Femur (tissue), 1 donor: ENCODE measurements around the gene SMOC1.
"Not testable (repeated sequence)": the region's sequence is repeated elsewhere in the genome, so short reads cannot be mapped to it uniquely, and the experiment has no call there.

Source experiments
- DNase-seq: peaks from one replicate; pipeline ENCODE4 v3.0.0-alpha.2; 2017

The SMOC1 gene

DNA sequence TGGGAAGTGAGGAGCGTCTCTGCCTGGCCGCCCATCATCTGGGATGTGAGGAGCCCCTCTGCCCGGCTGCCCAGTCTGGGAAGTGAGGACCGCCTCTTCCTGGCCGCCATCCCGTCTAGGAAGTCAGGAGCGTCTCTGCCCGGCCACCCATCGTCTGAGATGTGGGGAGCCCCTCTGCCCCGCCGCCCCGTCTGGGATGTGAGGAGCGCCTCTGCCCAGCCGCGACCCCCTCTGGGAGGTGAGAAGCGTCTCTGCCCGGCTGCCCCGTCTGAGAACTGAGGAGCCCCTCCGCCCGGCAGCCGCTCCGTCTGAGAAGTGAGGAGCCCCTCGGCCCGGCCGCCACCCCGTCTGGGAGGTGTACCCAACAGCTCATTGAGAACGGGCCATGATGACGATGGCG, 23.8 kb downstream of the SMOC1 start:
- DNase-seq = not testable (repeated sequence)

DNA sequence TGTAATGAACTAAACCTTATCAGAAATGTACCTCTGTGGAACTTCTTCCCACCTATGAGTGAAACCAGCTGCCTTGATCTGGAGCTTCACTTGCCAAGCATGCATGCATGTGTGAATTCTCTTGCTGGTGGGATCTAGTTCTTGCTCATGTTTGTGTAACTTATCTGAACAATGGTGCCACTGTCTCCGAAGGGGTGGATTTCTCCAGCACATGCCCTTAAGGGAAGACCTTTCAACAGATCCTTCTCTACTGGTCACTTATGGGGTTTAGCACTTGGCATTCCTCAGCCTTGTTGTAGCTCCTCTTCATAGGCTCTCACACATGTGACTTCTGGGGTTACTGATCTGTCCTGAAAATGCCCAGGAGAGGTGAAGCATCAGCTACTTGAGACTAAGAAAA, 25.0 kb downstream of the SMOC1 start:
- DNase-seq = no peak

DNA sequence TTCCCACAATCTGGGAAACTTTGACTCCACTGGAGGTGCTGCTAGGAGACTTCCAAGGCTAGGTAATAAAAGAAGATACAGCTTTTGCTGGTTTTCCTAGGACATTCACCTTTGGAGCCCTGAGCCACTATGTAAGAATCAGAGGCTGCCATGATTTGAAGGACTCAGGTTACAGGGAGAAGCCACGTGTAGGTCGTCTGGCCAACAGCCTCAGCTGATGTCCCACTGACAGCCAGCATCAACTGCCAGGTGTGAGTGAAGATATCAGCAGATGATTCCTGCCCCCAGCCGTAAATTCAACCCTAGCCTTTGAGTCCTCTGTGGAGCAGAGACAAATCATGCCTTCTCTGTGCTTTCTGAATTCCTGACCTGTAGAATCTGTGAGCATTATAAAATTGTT, 27.0 kb downstream of the SMOC1 start:
- DNase-seq = no peak

DNA sequence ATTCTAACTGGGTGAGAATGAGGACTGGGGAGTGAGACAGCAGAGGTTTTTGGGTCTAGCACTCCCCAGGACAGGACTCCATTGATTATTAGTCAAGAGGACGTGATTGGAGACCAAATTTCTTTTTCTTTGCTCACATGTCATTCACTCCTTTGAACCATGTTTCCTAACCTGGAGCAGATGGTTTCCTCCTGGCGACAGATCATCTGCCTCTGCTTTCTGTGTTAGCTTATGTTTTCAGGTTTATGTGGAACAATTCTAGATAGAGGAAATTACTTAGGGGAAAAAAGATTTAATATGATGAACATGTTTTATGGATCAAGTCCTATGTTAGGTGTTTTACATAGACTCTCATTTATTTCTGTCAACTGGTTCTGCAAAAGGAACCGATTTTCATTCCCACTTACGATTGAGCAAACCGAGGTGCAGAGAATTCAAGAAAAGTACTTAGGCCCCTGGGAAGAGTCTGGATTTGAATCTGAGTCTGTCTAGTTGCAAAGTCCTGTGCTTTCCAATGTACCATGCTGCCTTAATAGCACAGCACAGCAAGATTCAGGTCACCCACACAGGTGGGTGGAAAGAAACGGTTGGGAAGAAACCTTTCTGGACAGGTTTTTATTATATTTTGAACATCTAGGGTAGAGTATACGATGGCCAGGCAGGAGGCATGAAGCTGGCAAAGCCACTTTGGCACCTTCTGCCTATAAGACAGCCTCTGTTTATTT, 30.8 kb downstream of the SMOC1 start:
- DNase-seq = no peak

DNA sequence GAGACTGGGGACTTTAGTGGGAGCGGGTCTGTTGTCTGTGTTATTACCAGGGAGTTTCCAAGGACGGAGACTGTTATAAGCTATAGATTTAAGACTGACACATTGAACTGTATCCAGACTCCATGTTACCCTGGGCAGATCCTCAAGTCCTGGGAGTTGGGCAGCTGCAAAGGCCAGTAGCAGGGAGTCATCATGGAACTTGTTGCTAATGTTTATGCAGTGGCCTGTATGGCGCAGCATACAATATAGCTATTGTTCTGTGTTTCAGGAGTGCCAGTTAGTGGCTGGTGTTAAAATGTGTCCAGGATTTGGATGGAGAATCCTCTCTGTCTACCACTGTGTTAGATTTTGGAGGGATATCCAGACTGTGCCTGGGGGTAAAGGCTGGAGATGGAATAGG, 31.7 kb downstream of the SMOC1 start:
- DNase-seq = no peak

DNA sequence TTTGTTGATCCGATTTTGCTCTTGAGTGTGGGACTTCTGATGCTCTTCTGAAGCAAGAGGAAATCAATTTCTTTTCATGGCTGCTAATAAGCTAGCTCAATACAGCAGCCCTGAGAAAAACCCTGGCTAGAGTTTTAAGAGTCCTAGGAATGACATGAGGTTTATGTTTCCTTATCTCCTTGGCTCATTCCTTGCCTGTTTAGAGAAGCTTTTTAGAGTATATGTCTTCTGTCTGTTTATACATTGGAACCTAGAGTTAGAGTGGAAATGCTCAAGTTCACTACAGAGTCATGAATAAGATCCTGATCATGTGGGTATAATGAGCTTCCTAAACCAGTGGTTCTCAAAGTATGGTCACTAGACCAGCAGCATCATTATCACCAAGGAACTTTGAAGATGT, 34.5 kb downstream of the SMOC1 start:
- DNase-seq = no peak

DNA sequence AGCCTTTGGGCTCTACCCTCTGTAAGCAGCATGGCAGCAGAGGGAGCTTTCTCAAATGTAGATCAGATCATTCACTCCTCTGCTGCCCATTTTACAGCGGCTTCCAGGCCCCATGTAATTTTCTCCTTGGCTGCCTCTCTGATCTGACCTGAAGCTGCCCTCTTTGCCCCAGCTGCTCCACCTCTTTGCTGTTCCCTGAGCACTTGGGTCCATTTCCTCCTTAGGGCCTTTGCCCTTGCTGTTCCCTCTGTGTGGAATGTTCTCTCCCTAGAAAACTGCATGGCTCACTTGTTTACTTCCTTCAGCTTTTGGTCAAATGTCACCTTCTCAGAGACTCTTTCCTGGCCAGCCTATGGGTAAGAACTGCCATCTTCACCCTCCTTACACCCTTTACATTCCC, 37.2 kb downstream of the SMOC1 start:
- no peak for DNase-seq

DNA sequence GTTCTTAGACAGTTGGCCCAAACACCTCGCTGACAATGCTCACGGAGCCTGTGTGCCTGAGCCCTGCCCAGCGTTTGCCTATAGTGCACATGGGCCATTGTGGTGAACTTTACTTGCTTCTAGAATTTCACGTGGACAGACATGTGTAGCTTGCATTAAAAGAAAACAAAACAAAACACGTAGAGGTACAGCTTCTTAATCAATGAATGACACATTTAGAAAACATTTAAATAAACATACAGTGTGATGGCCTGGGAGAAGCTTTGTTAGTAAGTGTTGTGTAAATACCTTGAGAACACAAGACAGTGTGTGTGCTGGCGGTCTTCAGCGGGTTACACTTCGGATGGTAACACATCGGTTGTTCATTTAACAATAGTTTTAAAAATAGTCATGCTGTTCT, 38.1 kb downstream of the SMOC1 start:
- no peak for DNase-seq

DNA sequence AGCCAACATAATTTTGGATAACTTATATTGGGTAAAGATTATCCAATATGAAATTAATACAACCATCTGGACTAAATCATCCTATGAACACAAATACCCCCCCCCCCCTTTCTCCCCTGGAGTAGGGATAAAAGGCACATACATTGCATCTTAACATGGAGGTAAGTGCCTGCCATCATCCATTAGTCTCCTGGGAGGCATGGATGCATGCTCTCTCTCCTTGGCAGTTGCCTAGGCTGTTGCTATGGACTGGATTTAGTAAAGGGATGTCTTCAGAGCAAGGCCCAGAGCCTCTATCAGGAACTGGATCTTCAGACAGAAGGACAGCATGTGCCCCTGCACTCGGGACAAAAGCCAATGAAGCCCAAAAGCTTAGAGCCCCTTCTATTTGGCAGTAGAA, 40.6 kb downstream of the SMOC1 start:
- DNase-seq = no peak

DNA sequence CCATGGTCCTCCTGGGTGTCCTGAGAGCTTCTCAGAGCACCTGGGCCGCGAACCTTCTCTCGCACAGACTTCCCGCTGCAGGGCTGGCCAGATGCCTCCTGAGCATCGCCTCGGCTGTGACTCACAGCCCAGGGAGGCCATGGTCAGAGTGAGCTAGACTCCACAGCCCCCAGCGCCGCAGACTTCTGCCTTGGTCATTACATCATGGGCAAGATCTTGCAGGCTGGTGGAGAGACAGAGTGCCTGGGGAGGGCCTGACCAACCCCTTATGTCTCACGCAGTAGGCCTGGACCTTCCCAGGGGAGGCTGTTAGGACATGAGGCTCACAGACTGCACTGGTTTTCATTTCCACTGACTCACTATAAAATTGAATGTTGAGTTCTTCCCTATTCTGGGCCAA, 41.8 kb downstream of the SMOC1 start:
- no peak for DNase-seq

DNA sequence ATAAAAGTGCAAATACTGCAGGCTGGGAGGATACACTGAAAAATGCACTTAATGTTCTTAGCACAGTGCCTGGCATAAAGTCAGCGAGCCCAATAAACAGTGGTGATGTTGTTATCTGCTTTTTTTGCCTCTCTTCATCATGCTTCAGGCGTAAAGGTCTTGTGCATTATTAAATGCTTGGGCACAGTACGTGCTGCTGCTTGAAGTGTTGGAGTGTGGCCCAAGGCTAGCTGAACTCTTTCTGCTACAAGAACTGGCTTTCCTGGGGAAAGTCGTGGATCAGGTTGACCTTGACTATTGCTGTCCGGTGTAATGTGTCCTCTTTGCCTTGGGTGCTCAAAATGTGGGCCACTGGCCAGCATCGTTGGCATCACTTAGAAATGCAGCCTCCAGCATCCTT, 43.0 kb downstream of the SMOC1 start:
- no peak for DNase-seq

DNA sequence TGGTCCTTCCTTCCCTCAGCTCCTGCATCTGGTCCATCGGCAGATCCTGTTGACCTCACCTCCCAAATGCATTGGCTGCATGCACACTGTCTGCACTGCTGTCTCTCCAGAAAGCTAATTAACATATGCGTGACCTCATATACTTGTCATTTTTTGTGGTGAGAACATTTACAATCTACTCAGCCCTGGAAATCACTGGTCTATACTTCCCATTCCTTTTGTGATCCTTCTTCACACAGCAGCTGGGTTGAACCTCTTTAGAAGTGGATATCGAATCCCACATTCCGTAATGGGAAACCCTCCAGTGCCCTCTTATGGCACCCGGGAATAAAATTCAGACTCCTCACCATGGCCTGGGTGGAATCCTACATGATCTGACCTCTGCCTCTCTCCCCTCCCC, 45.0 kb downstream of the SMOC1 start:
- no peak for DNase-seq

DNA sequence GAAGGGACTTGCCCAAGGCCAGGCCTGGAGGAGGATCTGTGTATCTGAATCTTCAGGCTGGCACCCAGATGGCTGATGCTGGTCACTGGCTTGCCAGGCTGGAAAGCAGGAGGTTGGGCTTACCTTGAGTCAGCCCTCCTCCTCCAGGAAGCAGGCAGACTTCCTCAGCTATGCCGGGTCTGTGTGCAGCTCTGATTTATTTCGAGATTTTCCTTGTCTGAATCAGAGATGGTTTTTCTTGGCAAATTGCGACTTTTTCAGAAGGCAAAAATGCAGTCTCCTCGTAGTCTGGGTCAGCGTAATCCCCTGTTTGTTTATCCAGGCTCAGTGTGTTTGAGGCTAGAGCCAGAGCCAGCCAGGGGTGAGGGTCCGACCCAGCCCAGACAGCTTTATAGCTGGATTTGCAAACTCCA, 48.9 kb downstream of the SMOC1 start:
- peak; percentile 38 for DNase-seq

DNA sequence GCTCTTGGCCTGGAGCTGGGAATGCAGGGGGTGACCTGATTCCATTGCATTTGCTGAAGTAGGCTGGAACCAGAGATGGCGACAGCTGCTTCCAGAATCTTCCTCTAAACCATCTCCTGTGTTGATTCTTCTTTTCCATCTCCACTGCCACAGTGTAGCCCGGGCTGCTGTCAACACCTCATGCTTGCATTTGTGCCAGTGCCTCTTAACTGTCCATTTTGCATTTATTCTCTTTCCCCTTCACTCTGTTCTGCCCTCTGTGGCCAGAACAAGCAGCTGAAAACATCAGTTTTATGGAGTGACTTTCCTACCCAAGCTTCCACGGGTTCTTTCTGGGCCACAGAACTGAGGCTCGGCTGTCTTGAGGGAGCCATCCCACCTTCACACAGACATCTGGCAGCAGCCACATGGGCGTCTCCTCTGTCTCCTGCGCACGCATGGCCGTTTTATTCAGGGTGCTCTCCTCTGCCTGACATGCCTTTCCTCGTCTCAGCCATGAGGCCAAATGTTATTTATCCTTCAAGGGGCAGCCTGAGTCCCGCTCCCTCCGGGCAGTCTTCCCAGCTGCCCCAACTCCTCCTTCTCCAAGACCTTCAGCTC, 51.7 kb downstream of the SMOC1 start:
- no peak for DNase-seq

DNA sequence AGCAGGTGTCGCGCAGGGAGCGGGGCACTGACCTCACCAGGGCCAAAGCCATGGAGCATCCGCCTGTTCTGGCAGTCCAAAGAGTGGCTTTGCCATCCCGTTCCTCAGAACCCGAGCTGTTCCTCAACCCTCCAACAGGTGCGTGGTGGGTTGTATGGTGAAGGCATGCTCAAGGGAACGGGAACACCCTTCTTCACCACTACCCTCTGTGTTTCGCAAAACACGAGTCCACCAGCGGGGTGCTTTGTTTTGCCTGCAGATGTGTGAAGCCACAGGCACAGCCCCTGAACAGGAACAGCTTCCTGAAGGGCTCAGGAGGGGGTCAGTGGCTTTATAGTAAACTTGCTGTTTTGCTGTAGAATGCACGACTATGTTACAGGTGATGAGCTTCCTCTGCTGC, 52.7 kb downstream of the SMOC1 start:
- DNase-seq = no peak

DNA sequence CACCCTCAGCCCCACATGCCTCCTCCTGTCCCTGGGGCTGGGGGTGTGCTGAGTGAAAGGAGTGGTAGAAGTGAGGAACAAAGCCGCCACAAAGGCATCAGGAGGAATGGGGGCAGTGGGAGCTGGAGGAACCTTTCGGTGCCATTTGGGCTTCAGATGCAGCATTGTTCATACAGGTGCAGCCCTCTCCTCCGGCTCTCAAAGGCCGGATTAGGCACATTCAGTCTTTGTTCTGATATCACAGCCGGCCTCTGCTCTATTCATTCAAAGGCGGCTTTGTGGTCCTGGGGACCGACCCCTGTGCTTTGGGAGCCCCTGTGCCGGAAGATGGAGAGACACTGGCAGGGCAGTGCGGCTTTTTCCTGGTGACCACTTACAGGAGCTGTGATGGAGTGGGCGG, 53.2 kb downstream of the SMOC1 start:
- DNase-seq = no peak

DNA sequence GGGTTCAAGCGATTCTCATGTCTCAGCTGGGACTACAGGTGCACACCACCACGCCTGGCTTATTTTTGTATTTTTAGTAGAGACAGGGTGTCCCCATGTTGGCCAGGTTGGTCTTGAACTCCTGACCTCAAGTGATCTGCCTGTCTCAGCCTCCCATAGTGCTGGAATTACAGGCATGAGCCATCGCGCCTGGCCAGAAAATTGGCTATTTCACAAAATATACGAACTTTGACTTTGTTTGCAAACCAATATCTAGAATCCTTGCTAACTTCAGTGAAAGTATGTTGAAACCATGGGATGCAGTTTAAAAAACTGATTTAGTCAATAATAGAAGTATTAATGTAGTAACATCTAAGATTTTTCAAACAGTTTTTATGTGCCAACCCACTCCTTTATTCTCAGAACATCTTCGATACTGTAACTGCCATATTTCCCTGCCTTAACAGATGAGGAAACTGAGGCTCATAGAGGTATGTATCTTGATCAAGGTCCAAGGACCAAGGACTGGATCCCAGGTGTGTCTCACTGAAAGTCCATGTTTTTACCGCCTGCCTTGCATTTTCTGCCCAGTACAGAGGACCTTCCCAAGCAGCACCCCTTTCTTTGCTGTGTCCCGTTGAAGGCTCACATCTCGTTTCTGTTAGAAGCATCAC, 54.5 kb downstream of the SMOC1 start:
- no peak for DNase-seq

DNA sequence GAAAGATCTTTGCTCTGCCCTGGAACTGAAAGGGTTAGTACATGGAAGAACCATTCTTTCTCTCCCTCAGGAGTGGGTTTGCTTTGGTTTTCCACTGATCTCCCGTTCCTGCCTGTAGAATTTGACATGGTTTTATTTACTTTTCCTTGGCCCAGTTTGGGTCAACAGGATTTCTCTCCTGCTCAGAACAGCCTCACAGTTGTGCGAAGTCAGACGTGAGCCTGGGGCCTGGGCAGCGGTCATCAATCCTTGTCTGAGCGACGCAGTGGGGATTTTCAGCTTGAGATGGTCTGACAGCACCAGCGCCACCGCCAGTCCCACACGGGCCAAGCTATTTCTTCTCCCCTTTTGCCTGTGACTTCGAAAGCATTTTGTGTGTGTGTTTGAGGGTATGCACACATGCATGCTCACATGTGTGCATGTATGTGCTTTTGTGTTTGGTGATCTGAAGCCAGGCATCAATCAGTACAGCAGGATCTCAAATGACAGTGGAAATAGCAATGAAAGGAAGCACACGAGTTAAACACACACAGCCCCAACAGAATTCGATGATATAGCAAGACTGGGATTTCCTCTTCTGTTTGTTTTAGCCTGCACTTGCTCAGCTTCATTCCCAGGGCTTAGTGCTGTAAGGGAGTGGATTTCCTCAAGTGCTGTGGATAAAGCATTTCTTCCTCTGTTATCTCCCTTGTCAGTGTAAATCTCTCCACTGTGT, 58.3 kb downstream of the SMOC1 start:
- DNase-seq = no peak

DNA sequence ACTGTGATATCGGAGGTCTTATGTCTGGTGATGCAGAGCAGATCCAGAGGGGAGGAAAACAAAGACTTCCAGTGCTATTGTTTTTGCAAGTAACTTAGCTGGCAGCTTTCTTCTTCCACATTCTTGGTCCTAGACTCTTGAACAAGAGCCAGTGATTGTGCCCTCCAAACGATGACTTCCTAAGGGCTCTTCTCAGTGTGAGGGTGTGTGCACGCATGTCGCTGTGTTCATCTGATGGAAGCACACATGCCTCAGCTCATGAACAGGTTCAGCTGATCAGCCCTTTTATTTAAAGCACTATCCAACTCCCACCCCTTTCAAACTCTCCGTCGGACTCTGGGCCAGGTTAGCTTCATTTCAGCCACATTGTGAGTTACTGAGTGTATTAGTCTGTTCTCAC, 59.5 kb downstream of the SMOC1 start:
- DNase-seq = no peak

DNA sequence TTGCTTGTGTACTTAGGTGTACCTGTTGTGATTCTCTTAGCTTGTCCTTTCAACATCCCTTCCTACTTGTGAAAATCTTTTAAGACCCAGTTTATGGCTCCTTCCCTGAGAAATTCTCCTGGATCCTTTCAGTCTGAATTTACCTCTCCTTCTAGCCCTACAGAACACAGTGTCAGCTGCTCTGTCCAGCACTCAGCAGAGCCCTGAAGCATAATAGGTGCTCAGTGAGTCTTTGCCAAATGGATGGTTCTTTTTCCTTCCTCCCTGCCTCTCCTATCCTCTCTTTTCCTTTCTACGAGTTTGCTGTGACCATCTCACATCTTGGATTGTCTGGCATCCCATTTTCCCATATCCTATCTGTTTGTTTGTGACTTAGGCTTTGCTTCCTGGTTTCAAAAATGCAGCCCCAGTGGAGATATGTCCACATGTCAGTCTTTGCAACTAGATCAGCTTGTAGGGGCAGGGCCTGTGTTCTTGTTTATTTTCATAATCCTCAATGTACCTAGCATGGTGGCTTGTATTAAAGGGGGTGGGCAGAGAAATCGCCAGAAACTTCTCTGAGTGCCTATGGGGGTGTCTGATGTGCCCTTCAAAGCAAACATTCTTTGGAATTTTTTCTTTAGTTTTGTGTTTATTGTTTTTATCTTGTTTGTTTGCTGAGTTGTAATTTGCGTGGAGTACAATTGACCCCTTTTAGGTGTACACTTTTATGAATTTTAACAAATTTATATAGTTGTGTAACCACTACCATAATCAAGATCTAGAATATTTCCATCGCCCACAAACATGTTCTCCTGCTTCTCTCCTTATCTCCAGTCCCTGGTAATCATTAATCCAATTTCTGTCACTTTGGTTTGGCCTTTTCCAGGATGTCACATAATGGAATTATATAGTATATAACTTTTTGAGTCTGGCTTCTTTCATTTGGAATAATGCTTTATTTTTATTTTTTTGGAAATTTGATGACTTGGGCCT, 62.8 kb downstream of the SMOC1 start:
- no peak for DNase-seq

DNA sequence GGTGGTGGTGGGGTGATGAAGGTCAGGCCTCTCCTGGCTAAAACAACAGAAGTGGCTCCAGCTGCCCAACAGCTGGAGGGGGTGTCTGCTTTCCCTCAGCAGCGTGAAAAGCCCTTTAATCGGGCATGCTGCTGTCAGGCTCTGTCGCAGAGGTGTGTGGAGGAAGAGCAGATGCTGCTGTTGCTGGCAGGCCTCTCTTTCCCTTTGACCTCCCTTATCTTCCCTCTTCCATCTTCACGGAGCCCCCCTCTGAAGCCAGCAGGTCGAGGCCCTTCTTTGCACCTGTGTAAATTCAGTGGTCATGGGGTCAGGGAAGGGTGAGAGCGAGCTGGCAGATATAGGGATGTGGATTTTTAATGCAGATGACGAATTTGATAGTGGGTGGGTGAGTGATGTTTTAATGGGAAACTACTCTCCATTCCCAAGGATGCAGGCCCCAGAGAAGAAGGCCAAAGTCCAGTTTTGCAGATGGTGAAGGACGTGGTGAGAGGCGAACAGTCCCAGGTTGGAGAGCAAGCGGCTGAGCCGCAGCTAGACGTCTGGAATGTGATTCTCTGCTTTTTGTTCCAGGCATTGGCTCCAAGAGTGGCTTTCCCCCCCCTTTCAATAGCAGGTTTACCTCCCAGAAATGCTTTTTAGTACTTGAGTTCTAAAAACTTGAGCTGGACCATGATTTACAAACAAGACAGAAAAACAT, 64.0 kb downstream of the SMOC1 start:
- DNase-seq = no peak

DNA sequence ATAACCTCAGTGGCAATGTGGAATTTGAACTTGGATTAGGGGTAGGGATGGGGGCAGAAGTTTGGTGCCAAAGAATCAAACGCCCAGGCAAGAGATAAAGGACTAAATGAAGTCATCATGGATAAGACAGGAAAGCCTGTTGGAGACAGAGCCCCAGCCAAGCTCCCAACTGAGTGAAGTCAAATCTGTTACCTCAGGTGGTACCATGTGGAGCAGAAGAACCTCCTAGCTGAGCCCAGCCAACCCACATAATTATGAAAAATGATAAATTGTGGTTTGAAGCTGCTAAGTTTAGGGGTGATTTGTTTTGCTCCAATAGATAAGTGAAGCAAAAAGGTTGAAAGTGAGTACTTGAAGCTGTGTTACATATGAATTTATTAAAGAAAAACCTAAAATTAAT, 66.1 kb downstream of the SMOC1 start:
- no peak for DNase-seq
